GM12878 (cell line): ENCODE measurements around the gene KCNAB3. TPM values are rescaled to one million over a fixed set of nuclear protein-coding genes. Genes with fewer than 3 reads are reported as not detected.

Experiments used
- ATAC-seq: fragments of 200-7000 bp; cut with Tn5 transposase; 3 replicates; pipeline ENCODE4 v1.9.1; 2020; ENCODE audit warnings: mild to moderate bottlenecking, moderate library complexity
- BruUV-seq: library from RNA; stranded (reverse); fragments of 400-500 nt; replicated peaks from 2 replicates; lab custom pipeline; 2021; lab: Mats Ljungman, UMichigan
- CTCF ChIA-PET: fragments of 300-600 bp; sonication (Branson Sonifier 250); formaldehyde crosslinking; extraction: SDS; loops from one replicate; lab custom pipeline; 2021; ENCODE audit warnings: inconsistent platforms; lab: Yijun Ruan, JAX
- POLR2A ChIA-PET: fragments of 350-600 bp; formaldehyde crosslinking; extraction: SDS; loops from one replicate; lab custom pipeline; 2021; ENCODE audit warnings: inconsistent platforms; lab: Charles Lee
- RAD21 ChIA-PET: fragments of 300-600 bp; sonication (Branson Sonifier 250); formaldehyde crosslinking; loops from one replicate; lab custom pipeline; 2023; ENCODE audit warnings: antibody characterized with exemption; ENCODE audit not compliant: unreplicated experiment; lab: Charles Lee
- SMC1A ChIA-PET: fragments of 300-600 bp; sonication (Branson Sonifier 250); formaldehyde crosslinking; loops from one replicate; lab custom pipeline; 2023; ENCODE audit not compliant: unreplicated experiment, uncharacterized antibody; lab: Charles Lee
- DNase-seq: peaks from one replicate; pipeline ENCODE4 v3.0.0-alpha.2; 2011; ENCODE audit warnings: low read depth, low spot score
- FAIRE-seq: peaks from 3 replicates; lab custom pipeline; 2011; peaks lifted over from hg19 to GRCh38; lab: Jason Lieb, UNC
- H2AFZ ChIP-seq: 2 replicates; pipeline ENCODE4 v1.6.0; 2011; ENCODE audit warnings: low read depth, low read length, control low read depth; ENCODE audit not compliant: control insufficient read depth
- H3K27ac ChIP-seq: 2 replicates; pipeline ENCODE4 v1.5.1; 2011; ENCODE audit warnings: control low read depth; ENCODE audit not compliant: control insufficient read depth, insufficient read depth
- H3K27me3 ChIP-seq, 2 experiments: replicated peaks in 1 of 2; 2 replicates each; pipeline versions ENCODE4 v1.6.0 to v1.6.1; 2011; ENCODE audit warnings: low read length in 1 of 2; ENCODE audit not compliant: control insufficient read depth in 2 of 2, insufficient read depth in 2 of 2
- H3K36me3 ChIP-seq, 2 experiments: 2 replicates each; pipeline ENCODE4 v1.5.1; 2011; ENCODE audit warnings: low read length in 1 of 2; ENCODE audit not compliant: control insufficient read depth in 2 of 2, insufficient read depth in 2 of 2
- H3K4me1 ChIP-seq: 2 replicates; pipeline ENCODE4 v1.6.1; 2011; ENCODE audit warnings: mild to moderate bottlenecking, low read length, moderate library complexity, mixed read lengths; ENCODE audit not compliant: control insufficient read depth, insufficient read depth
- H3K4me2 ChIP-seq: 2 replicates; pipeline ENCODE4 v1.6.0; 2011; ENCODE audit warnings: control low read depth; ENCODE audit not compliant: control insufficient read depth, insufficient read depth
- H3K4me3 ChIP-seq: fragments of 200-600 bp; sonication (generic); 2 replicates; pipeline ENCODE4 v1.5.1; 2016
- H3K79me2 ChIP-seq: 2 replicates; pipeline ENCODE4 v1.6.0; 2011; ENCODE audit warnings: low read length; ENCODE audit not compliant: control insufficient read depth, insufficient read depth
- H3K9ac ChIP-seq: 2 replicates; pipeline ENCODE4 v1.8.0; 2011; ENCODE audit warnings: low read length, control low read depth, mixed read lengths; ENCODE audit not compliant: control insufficient read depth, insufficient read depth
- H3K9me3 ChIP-seq: replicated peaks from 3 replicates; pipeline ENCODE4 v1.5.1; 2011; ENCODE audit warnings: mild to moderate bottlenecking, low read length; ENCODE audit not compliant: control insufficient read depth, insufficient read depth
- H4K20me1 ChIP-seq: 2 replicates; pipeline ENCODE4 v1.6.0; 2011; ENCODE audit not compliant: control insufficient read depth, insufficient read depth
- BCL11A ChIP-seq: IDR thresholded peaks from 2 replicates; pipeline ENCODE4 v1.6.1; 2011; ENCODE audit warnings: low read depth, low read length
- DPF2 ChIP-seq: fragments of 450-650 bp; IDR thresholded peaks from 2 replicates; pipeline ENCODE4 v1.6.1; 2017; ENCODE audit warnings: mild to moderate bottlenecking
- EGR1 ChIP-seq, 2 experiments: IDR thresholded peaks; 1 replicate in 1 of 2; 2 replicates in 1 of 2; pipeline ENCODE4 v1.6.1; 2011 to 2012; ENCODE audit warnings: low read depth in 2 of 2, low read length in 2 of 2, borderline replicate concordance in 1 of 2, mild to moderate bottlenecking in 1 of 2, moderate library complexity in 1 of 2
- HCFC1 ChIP-seq: fragments of 150-350 bp; IDR thresholded peaks from 2 replicates; pipeline ENCODE4 v1.6.1; 2014; ENCODE audit warnings: low read length
- IRF4 ChIP-seq: IDR thresholded peaks from 2 replicates; pipeline ENCODE4 v1.6.1; 2011; ENCODE audit warnings: low read depth, low read length
- LARP7 ChIP-seq: fragments of 450-650 bp; IDR thresholded peaks from 2 replicates; pipeline ENCODE4 v1.6.1; 2017; ENCODE audit warnings: mild to moderate bottlenecking
- POU2F2 ChIP-seq: IDR thresholded peaks from 3 replicates; pipeline ENCODE4 v1.6.1; 2011; ENCODE audit warnings: low read depth, mild to moderate bottlenecking, low read length, borderline replicate concordance
- RCOR1 ChIP-seq: conservative IDR thresholded peaks from 2 replicates; pipeline ENCODE4 v1.6.1; 2012; ENCODE audit warnings: low read depth, low read length, improper control_type of control experiment
- SMC3 ChIP-seq: IDR thresholded peaks from 2 replicates; pipeline ENCODE4 v1.6.1; 2011; ENCODE audit warnings: low read length, improper control_type of control experiment, borderline replicate concordance
- SP1 ChIP-seq: IDR thresholded peaks from one replicate; pipeline ENCODE4 v1.6.1; 2011; ENCODE audit warnings: low read depth, low read length
- in situ Hi-C: fragments of 300-500 bp; cut with MboI; formaldehyde crosslinking; loops from 9 replicates; pipeline ENCODE4 v1.14.3; 2018; ENCODE audit warnings: mixed read lengths
- intact Hi-C: fragments of 100-400 bp; cut with micrococcal nuclease; formaldehyde crosslinking; loops from one replicate; pipeline ENCODE4 v1.14.2; 2022; ENCODE audit not compliant: unreplicated experiment
- polyA plus RNA-seq, 11 experiments: library from polyadenylated mRNA; depleted of rRNA in 4 of 11; unstranded in 6 of 11; stranded (reverse) in 5 of 11; fragments of >200 nt; fragmentation: Nextera tagmentation in 4 of 11; fragmentation: Illumina TruSeq in 1 of 11; extraction: Ambion mirVana in 4 of 11; extraction: Trizol in 1 of 11; gene quantifications; 1 replicate in 1 of 11; 2 replicates in 10 of 11; pipeline versions ENCODE4 v1.2.1 to v1.2.3, GENCODE V29; 2011 to 2016; ENCODE audit warnings: inconsistent platforms in 2 of 11, missing spikeins in 2 of 11, low read depth in 1 of 11
- total RNA-seq, 4 experiments: library from RNA; depleted of rRNA in 3 of 4; stranded (reverse); fragments of >200 nt in 3 of 4; fragmentation: Illumina TruSeq in 1 of 4; extraction: Trizol in 1 of 4; gene quantifications; 2 replicates each; pipeline versions ENCODE4 v1.2.1 to v1.2.3, GENCODE V29; 2013 to 2021
- TF ChIP-seq, protein P1 (sequence below): fragments of 150-350 bp; IDR thresholded peaks from 2 replicates; pipeline ENCODE4 v1.6.1; 2016; ENCODE audit warnings: low read depth, low read length
- TF ChIP-seq, protein P2 (sequence below): IDR thresholded peaks from 2 replicates; pipeline ENCODE4 v1.6.1; 2012; ENCODE audit warnings: low read depth, low read length, improper control_type of control experiment
- TF ChIP-seq, protein P3 (sequence below): fragments of 450-650 bp; IDR thresholded peaks from 2 replicates; pipeline ENCODE4 v1.6.1; 2017; ENCODE audit warnings: mild to moderate bottlenecking, moderate library complexity
- TF ChIP-seq, protein P4 (sequence below): IDR thresholded peaks from 2 replicates; pipeline ENCODE4 v1.6.1; 2011; ENCODE audit warnings: borderline replicate concordance, low read depth, mild to moderate bottlenecking, moderate library complexity, low read length; ENCODE audit not compliant: insufficient read depth, poor library complexity, severe bottlenecking

The KCNAB3 gene
- total and polyA plus RNA-seq, 10 of the 15 experiments (the other 5 are each of a cell fraction or from before 2014, with no cell fraction given), result 0.22 to 7.9 (median 1.8) TPM

DNA sequence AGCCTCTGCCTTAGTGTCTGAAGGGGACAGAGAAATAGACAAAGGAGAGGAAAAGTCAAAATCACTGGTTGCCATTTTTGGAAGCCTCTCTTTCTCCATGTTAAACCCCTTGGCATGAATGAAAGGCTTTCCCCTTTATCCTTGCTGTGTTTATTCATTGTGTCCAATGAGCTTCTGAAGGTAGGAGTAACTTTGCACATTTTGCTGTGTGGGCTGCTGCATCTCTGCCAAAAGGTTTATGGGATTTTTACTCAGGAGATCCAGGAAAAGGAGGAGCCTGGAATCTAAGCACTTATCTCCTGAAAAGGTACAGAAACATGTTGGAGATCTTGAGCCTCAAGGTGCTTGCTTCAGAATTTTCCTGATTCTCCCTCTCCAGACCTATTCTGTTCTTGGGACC lies 6.2 kb upstream of the KCNAB3 start:
- H3K27me3 ChIP-seq, result no peaks in the 10 kb centered on the region
- FAIRE-seq, result no peak
- ChIA-PET CTCF (interaction anchor here (0.9 to 8.9 kb wide), 7 partner anchors 9 to 138 kb away, joined by 3 to 76 read pairs (median 4); partner anchors contain the start of gene RNF227), POLR2A (interaction anchor here (1.3 to 1.5 kb wide), 2 partner anchors 9 to 15 kb away, joined by 3 to 5 read pairs; no protein-coding TSS in a partner anchor), SMC1A (interaction anchor here (0.6 to 4.7 kb wide), 7 partner anchors 8 to 83 kb away, joined by 3 to 25 read pairs (median 3); no protein-coding TSS in a partner anchor), RAD21 (interaction anchor here (1.2 to 1.9 kb wide), 3 partner anchors 9 to 106 kb away, joined by 3 to 5 read pairs (median 3); no protein-coding TSS in a partner anchor)
- TSS peak; percentile 15 for BruUV-seq
- in situ Hi-C loops, result no loop called here
- peaks cover 27% of the 10 kb centered on the region for H3K79me2 ChIP-seq
- H3K4me1 ChIP-seq, result peaks cover 1% of the 10 kb centered on the region
- no peak overlapping the region for H3K9ac ChIP-seq
- ATAC-seq, result no peak
- H3K27ac ChIP-seq, result no peak overlapping the region
- H3K9me3 ChIP-seq, result no peaks in the 10 kb centered on the region
- no peak for DNase-seq
- no peaks in the 10 kb centered on the region for H4K20me1 ChIP-seq
- no peak overlapping the region for H3K4me3 ChIP-seq
- H3K4me2 ChIP-seq, result no peak overlapping the region
- H2AFZ ChIP-seq, result no peak overlapping the region
- peaks cover 0 to 7% of the 10 kb centered on the region in 2 experiments; a peak in 2 of 4 replicates for H3K36me3 ChIP-seq
- intact Hi-C loops, result no loop called here
- TF ChIP-seq DPF2, result no peak
- no peak for TF ChIP-seq BCL11A
- TF ChIP-seq, protein P1, sequence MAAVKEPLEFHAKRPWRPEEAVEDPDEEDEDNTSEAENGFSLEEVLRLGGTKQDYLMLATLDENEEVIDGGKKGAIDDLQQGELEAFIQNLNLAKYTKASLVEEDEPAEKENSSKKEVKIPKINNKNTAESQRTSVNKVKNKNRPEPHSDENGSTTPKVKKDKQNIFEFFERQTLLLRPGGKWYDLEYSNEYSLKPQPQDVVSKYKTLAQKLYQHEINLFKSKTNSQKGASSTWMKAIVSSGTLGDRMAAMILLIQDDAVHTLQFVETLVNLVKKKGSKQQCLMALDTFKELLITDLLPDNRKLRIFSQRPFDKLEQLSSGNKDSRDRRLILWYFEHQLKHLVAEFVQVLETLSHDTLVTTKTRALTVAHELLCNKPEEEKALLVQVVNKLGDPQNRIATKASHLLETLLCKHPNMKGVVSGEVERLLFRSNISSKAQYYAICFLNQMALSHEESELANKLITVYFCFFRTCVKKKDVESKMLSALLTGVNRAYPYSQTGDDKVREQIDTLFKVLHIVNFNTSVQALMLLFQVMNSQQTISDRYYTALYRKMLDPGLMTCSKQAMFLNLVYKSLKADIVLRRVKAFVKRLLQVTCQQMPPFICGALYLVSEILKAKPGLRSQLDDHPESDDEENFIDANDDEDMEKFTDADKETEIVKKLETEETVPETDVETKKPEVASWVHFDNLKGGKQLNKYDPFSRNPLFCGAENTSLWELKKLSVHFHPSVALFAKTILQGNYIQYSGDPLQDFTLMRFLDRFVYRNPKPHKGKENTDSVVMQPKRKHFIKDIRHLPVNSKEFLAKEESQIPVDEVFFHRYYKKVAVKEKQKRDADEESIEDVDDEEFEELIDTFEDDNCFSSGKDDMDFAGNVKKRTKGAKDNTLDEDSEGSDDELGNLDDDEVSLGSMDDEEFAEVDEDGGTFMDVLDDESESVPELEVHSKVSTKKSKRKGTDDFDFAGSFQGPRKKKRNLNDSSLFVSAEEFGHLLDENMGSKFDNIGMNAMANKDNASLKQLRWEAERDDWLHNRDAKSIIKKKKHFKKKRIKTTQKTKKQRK, result no peak
- TF ChIP-seq EGR1 (IDR thresholded peaks at IDR 0.05; ENCODE audit: borderline replicate concordance in 1 of 2, low read depth in 2 of 2, low read length in 2 of 2), result no peak
- no peak for TF ChIP-seq SMC3
- TF ChIP-seq IRF4, result no peak
- TF ChIP-seq, protein P2, sequence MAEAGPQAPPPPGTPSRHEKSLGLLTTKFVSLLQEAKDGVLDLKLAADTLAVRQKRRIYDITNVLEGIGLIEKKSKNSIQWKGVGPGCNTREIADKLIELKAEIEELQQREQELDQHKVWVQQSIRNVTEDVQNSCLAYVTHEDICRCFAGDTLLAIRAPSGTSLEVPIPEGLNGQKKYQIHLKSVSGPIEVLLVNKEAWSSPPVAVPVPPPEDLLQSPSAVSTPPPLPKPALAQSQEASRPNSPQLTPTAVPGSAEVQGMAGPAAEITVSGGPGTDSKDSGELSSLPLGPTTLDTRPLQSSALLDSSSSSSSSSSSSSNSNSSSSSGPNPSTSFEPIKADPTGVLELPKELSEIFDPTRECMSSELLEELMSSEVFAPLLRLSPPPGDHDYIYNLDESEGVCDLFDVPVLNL, result no peak
- TF ChIP-seq RCOR1, result no peak
- no peak for TF ChIP-seq LARP7
- TF ChIP-seq, protein P3, sequence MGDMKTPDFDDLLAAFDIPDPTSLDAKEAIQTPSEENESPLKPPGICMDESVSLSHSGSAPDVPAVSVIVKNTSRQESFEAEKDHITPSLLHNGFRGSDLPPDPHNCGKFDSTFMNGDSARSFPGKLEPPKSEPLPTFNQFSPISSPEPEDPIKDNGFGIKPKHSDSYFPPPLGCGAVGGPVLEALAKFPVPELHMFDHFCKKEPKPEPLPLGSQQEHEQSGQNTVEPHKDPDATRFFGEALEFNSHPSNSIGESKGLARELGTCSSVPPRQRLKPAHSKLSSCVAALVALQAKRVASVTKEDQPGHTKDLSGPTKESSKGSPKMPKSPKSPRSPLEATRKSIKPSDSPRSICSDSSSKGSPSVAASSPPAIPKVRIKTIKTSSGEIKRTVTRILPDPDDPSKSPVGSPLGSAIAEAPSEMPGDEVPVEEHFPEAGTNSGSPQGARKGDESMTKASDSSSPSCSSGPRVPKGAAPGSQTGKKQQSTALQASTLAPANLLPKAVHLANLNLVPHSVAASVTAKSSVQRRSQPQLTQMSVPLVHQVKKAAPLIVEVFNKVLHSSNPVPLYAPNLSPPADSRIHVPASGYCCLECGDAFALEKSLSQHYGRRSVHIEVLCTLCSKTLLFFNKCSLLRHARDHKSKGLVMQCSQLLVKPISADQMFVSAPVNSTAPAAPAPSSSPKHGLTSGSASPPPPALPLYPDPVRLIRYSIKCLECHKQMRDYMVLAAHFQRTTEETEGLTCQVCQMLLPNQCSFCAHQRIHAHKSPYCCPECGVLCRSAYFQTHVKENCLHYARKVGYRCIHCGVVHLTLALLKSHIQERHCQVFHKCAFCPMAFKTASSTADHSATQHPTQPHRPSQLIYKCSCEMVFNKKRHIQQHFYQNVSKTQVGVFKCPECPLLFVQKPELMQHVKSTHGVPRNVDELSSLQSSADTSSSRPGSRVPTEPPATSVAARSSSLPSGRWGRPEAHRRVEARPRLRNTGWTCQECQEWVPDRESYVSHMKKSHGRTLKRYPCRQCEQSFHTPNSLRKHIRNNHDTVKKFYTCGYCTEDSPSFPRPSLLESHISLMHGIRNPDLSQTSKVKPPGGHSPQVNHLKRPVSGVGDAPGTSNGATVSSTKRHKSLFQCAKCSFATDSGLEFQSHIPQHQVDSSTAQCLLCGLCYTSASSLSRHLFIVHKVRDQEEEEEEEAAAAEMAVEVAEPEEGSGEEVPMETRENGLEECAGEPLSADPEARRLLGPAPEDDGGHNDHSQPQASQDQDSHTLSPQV, result no peak
- no peak for TF ChIP-seq POU2F2
- TF ChIP-seq HCFC1, result no peak
- TF ChIP-seq, protein P4, sequence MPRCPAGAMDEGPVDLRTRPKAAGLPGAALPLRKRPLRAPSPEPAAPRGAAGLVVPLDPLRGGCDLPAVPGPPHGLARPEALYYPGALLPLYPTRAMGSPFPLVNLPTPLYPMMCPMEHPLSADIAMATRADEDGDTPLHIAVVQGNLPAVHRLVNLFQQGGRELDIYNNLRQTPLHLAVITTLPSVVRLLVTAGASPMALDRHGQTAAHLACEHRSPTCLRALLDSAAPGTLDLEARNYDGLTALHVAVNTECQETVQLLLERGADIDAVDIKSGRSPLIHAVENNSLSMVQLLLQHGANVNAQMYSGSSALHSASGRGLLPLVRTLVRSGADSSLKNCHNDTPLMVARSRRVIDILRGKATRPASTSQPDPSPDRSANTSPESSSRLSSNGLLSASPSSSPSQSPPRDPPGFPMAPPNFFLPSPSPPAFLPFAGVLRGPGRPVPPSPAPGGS, result no peak
- TF ChIP-seq SP1, result no peak
